Measurements from ENCODE around the gene PCDH11Y.
"Not testable (repeated sequence)": the region's sequence is repeated elsewhere in the genome, so short reads cannot be mapped to it uniquely, and the experiment has no call there.

DNA sequence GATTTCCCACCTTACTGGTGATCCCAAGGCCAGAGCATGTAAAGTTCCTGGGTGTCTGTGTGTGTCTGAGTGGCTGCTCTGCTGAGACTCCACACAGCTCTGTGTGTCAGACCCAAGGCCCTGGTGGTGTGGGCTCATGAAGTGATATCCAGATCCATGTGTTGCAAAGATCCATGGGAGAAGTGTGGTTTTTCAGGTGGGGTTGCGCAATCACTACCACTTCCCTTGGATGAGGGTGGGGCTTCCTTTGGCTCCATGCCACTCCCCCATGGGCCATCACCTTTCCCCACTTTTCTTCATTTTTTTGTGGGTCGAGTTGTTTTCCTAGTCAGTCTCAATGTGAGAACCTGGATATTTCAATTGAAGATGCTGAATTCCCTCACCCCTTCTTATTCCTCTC lies 182.9 kb downstream of the PCDH11Y start:
- TF ChIP-seq CSDC2 (CRISPR knock-in tag; IDR thresholded peaks at IDR 0.05); TOX (CRISPR knock-in tag; IDR thresholded peaks at IDR 0.05; ENCODE audit: borderline replicate concordance); BACH2 (CRISPR knock-in tag; IDR thresholded peaks at IDR 0.05; ENCODE audit: borderline replicate concordance); ZFP3 (CRISPR knock-in tag; IDR thresholded peaks at IDR 0.05); ZFP30 (CRISPR knock-in tag; IDR thresholded peaks at IDR 0.05); ARNTL (CRISPR knock-in tag; IDR thresholded peaks at IDR 0.05; ENCODE audit: borderline replicate concordance, low read depth): not testable (repeated sequence)
- TF ChIP-seq, protein P1, sequence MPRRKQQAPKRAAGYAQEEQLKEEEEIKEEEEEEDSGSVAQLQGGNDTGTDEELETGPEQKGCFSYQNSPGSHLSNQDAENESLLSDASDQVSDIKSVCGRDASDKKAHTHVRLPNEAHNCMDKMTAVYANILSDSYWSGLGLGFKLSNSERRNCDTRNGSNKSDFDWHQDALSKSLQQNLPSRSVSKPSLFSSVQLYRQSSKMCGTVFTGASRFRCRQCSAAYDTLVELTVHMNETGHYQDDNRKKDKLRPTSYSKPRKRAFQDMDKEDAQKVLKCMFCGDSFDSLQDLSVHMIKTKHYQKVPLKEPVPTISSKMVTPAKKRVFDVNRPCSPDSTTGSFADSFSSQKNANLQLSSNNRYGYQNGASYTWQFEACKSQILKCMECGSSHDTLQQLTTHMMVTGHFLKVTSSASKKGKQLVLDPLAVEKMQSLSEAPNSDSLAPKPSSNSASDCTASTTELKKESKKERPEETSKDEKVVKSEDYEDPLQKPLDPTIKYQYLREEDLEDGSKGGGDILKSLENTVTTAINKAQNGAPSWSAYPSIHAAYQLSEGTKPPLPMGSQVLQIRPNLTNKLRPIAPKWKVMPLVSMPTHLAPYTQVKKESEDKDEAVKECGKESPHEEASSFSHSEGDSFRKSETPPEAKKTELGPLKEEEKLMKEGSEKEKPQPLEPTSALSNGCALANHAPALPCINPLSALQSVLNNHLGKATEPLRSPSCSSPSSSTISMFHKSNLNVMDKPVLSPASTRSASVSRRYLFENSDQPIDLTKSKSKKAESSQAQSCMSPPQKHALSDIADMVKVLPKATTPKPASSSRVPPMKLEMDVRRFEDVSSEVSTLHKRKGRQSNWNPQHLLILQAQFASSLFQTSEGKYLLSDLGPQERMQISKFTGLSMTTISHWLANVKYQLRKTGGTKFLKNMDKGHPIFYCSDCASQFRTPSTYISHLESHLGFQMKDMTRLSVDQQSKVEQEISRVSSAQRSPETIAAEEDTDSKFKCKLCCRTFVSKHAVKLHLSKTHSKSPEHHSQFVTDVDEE (CRISPR knock-in tag; IDR thresholded peaks at IDR 0.05): not testable (repeated sequence)
